Lung (tissue), 12 donors: ENCODE data around the gene ZNF534. TPM values are rescaled to one million over a fixed set of nuclear protein-coding genes. Genes with fewer than 3 reads are reported as not detected.

ENCODE experiments used
- ATAC-seq: fragments of 200-7000 bp; cut with Tn5 transposase; one replicate; pipeline ENCODE4 v1.9.1; 2020; ENCODE audit warnings: moderate number of reproducible peaks; ENCODE audit not compliant: insufficient read depth, low FRiP score
- DNase-seq, 3 donors: peaks; one replicate each; pipeline ENCODE4 v3.0.0-alpha.2; 2013 to 2017
- H3K27ac ChIP-seq, 2 donors: one replicate each; pipeline ENCODE4 v1.5.1; 2013; ENCODE audit warnings: mild to moderate bottlenecking in 2 of 2, moderate library complexity in 2 of 2, control low read depth in 1 of 2, inconsistent platforms in 1 of 2, low read depth in 1 of 2, low read length in 1 of 2
- H3K27me3 ChIP-seq, 3 donors: one replicate each; pipeline ENCODE4 v1.5.1; 2013; ENCODE audit warnings: low read length in 2 of 3; ENCODE audit not compliant: control insufficient read depth in 3 of 3, insufficient read depth in 3 of 3
- H3K36me3 ChIP-seq, 4 donors: one replicate each; pipeline ENCODE4 v1.5.1; 2013; ENCODE audit warnings: low read length in 4 of 4, mild to moderate bottlenecking in 1 of 4, moderate library complexity in 1 of 4; ENCODE audit not compliant: control insufficient read depth in 4 of 4, insufficient read depth in 4 of 4
- H3K4me1 ChIP-seq, 5 donors: one replicate each; pipeline ENCODE4 v1.5.1; 2013; ENCODE audit warnings: low read length in 5 of 5, mild to moderate bottlenecking in 2 of 5, moderate library complexity in 1 of 5; ENCODE audit not compliant: control insufficient read depth in 5 of 5, insufficient read depth in 5 of 5
- H3K4me3 ChIP-seq: one replicate; pipeline ENCODE4 v1.5.1; 2013; ENCODE audit warnings: mild to moderate bottlenecking, control low read depth, moderate library complexity
- H3K9ac ChIP-seq, 2 donors: one replicate each; pipeline ENCODE4 v1.5.1; 2013; ENCODE audit warnings: low read length in 2 of 2, control low read depth in 1 of 2; ENCODE audit not compliant: insufficient read depth in 1 of 2
- H3K9me3 ChIP-seq, 4 donors: one replicate each; pipeline ENCODE4 v1.5.1; 2013; ENCODE audit warnings: low read length in 3 of 4, mild to moderate bottlenecking in 1 of 4, moderate library complexity in 1 of 4; ENCODE audit not compliant: control insufficient read depth in 4 of 4, insufficient read depth in 3 of 4
- WGBS, 2 donors: extraction: QIAGEN DNeasy Blood & Tissue Kit; methylation state at CpG; one replicate each; pipeline ENCODE4 v1.1.7; 2013; 5-methylcytosine and 5-hydroxymethylcytosine counted together
- polyA plus RNA-seq, 2 donors: library from polyadenylated mRNA; stranded (reverse); fragments of 200-250 nt; gene quantifications; one replicate each; pipeline ENCODE4 v1.2.1, GENCODE V29; 2013
- total RNA-seq, 2 donors: library from RNA; depleted of rRNA in 1 of 2; stranded (reverse); fragments of >200 nt in 1 of 2; gene quantifications; one replicate each; pipeline ENCODE4 v1.2.1, GENCODE V29; 2014 to 2021
- TF ChIP-seq, protein P1 (sequence below): IDR thresholded peaks from 2 replicates; pipeline ENCODE4 v1.5.1; 2012; ENCODE audit warnings: mild to moderate bottlenecking; ENCODE audit errors: control extremely low read depth, extremely low read depth
- donor health status: control.
- donor health status: control.
- donor health status: Bipolar disorder and iron deficiency.
- donor health status: healthy.
- donor health status: DM: yes; HTN: yes; CAD: no.

The ZNF534 gene
- total and polyA plus RNA-seq, 4 donors = 0.06 to 0.20 (median 0.13) TPM

DNA sequence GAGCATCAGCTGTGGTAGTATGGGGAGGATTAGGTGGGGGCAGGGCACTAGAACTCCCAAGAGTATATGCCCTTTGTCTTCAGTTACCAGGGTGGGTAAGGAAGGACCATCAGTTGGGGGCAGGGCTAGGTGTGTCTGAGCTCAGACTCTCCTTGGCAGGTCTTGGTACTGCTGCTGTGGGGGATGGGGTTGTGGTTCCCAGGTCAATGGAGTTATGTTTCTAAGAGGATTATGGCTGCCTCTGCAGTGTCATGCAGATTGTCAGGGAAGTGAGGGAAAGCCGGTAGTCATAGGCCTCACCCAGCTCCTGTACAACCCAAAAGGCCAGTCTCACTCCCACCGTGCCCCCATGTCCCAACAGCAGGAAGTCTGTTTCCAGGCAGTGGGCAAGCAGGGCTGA is 15.6 kb downstream of the ZNF534 start:
- ATAC-seq (no peak), DNase-seq (no peak)
- no peaks in the 10 kb centered on the region for H3K4me1 ChIP-seq
- H3K27ac ChIP-seq = no peak overlapping the region
- no peaks in the 10 kb centered on the region for H3K27me3 ChIP-seq
- H3K9ac ChIP-seq = no peak overlapping the region
- WGBS, 2 donors = 40% methylated on average over 2 of the region's 2 CpGs
- no peak overlapping the region for H3K4me3 ChIP-seq
- no peaks in the 10 kb centered on the region for H3K36me3 ChIP-seq
- H3K9me3 ChIP-seq = peaks cover 0 to 28% (median 7%) of the 10 kb centered on the region in 4 donors
- TF ChIP-seq, protein P1, sequence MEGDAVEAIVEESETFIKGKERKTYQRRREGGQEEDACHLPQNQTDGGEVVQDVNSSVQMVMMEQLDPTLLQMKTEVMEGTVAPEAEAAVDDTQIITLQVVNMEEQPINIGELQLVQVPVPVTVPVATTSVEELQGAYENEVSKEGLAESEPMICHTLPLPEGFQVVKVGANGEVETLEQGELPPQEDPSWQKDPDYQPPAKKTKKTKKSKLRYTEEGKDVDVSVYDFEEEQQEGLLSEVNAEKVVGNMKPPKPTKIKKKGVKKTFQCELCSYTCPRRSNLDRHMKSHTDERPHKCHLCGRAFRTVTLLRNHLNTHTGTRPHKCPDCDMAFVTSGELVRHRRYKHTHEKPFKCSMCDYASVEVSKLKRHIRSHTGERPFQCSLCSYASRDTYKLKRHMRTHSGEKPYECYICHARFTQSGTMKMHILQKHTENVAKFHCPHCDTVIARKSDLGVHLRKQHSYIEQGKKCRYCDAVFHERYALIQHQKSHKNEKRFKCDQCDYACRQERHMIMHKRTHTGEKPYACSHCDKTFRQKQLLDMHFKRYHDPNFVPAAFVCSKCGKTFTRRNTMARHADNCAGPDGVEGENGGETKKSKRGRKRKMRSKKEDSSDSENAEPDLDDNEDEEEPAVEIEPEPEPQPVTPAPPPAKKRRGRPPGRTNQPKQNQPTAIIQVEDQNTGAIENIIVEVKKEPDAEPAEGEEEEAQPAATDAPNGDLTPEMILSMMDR = no peak

DNA sequence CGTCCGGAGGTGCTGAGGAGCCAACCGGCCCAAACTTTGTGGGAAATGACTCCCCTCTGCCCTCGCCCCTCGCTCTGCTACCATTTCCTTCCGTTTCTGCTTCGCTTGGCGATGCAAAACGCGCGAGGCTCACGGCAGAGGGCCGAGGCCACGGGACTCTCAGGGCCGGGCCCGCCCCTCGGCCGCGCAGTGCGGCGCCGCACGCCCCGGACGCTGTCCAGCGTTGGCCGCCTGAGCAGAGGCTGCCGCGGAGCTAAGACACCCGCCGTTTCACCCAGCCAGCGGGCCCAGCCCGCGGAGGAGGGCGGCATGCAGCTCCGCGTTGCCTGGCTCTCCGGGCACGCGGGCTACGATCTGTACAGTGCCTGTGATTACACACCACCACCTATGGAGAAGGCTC is 22.3 kb downstream of the ZNF534 start:
- Histone ChIP-seq H3K4me3 (no peak overlapping the region), H3K27ac (no peak overlapping the region), H3K36me3 (peaks cover 0 to 13% (median 2%) of the 10 kb centered on the region in 4 donors), H3K27me3 (peaks cover 0 to 3% (median 0%) of the 10 kb centered on the region in 3 donors), H3K4me1 (peaks cover 0 to 4% (median 0%) of the 10 kb centered on the region in 5 donors), H3K9me3 (peaks cover 4 to 40% (median 15%) of the 10 kb centered on the region in 4 donors), H3K9ac (no peak overlapping the region)
- peak in 1 of 3 donors; percentile 6 for DNase-seq
- WGBS, 2 donors = 23 to 39% methylated on average over 41 of the region's 41 CpGs
- ATAC-seq = no peak
- TF ChIP-seq, protein P1 = no peak

DNA sequence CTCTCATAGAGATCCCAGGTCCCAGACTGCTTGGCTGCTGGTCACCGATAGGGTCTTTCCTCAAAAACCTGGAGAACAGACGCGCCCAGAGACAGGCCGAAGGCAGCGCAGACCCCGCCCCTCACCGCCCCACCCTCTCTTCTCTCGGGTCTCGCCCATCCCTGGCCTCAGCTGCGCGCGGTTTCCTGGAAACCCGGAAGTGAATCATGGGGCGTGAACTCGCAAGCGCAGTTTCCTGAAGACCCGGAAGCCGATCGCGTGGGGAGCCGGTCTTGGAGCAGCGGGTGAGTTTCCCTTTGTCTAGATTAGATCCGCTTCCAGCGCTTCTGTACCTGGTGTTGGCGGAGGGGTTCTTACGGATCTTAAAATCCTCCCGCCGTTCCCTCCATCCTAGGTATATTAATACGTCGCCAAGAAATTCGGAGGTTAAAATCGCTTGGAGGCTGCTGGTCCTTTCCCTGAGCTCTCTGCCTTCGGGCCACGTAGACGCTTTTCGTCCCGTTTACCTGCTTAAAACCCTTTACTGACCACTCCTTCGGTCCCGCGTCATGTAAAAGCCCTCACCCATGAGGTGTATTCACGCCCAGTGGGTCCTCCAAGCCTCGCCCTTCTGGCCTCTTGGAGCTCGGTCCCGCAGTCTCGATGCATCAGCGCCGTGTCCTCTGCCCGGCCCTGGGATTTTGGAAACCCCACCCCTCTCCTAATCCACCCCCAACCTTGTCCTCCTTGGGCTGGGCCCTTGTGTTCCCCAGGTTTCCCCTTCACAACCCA is 24.6 kb downstream of the ZNF534 start, which contains the start of gene ZNF578:
ZNF578 (plus strand) TSS at position 230 of the 771 bp plus-strand sequence. CDS start 48,293 bp downstream, outside the sequence.
- H3K4me3 ChIP-seq = peak within 1 kb of the TSS; percentile 73
- H3K27me3 ChIP-seq = peaks cover 0 to 3% (median 0%) of the 10 kb centered on the region in 3 donors
- peak; percentile 47 for ATAC-seq
- WGBS, 2 donors = 2 to 4% methylated on average over 48 of the region's 48 CpGs
- DNase-seq = peak; percentile 94 to 96 (median 96)
- H3K9me3 ChIP-seq = peaks cover 10 to 53% (median 23%) of the 10 kb centered on the region in 4 donors
- peak within 1 kb of the TSS in 1 of 2 donors; percentile 17 for H3K9ac ChIP-seq
- TF ChIP-seq, protein P1 = no peak
- H3K27ac ChIP-seq = peak within 1 kb of the TSS in 1 of 2 donors; percentile 17
- H3K36me3 ChIP-seq = peaks cover 7 to 34% (median 20%) of the 10 kb centered on the region in 4 donors
- H3K4me1 ChIP-seq = peaks cover 0 to 4% (median 0%) of the 10 kb centered on the region in 5 donors
